GM19452 (cell line): ENCODE results near the gene C1GALT1.
"Not testable (repeated sequence)": the region's sequence is repeated elsewhere in the genome, so short reads cannot be mapped to it uniquely, and the experiment has no call there.

Experiments used
- ATAC-seq: cut with Tn5 transposase; IDR thresholded peaks from one replicate; pipeline ENCODE4 v1.9.1; 2021; ENCODE audit not compliant: unreplicated experiment

The C1GALT1 gene

DNA sequence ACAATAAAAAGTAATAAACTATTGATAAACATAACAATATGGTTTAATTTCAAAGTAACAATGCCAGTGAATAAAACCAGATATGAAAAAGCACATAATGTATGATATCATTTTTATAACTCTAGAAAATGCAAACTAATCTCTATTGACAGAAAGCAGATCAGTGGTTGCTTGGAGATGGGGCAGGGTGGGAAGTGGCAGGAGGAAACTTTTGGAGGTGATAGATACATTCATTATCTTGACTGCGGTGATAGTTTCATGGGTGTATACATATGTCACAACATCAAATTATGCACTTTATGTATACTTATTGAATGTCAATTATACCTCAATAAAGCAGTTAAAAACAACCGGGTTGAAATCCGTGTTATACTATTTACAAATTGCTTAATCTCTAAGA is 16.0 kb upstream of the C1GALT1 start:
- ATAC-seq, result no peak

- ATAC-seq, result no peak
Measured at GRCh38 chr7:7169296-7169695, 13.0 kb upstream of the C1GALT1 start.

GRCh38 chr7:7173956-7174632 is 8.2 kb upstream of the C1GALT1 start:
- ATAC-seq, result no peak

DNA sequence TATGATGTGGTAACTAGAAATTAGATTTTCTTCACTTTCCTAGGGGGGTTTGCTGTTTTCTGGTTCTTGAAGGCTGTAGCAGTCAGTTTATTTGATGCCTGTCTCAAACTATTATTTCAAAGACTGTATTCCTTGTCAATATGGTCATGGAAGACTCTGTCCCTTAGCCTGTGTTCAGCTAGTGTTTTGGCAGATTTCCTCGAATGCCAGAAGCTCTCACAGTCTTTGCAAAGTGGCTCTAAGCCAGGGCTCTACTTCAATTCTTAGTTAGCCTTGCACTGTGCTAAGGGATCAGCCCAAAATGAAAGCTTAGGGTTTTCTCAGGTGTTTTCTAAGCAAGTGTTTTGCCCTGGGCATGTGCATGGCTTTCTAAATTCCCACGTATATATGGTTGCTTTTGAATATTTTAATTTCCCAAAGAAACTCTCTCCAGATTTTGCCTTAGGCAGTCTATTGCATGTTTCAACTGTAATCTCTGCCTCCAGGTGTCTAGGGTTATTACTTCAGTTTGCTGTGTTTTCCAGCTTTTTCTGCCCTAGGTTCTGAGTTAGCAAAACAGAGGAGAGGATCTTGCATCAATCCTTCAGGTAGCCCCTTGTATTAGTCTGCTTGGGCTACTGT is 7.2 kb upstream of the C1GALT1 start:
- no peak for ATAC-seq

- no peak for ATAC-seq
Measured at GRCh38 chr7:7176406-7177043, 5.8 kb upstream of the C1GALT1 start.

- no peak for ATAC-seq
Measured at GRCh38 chr7:7177044-7177517, 5.3 kb upstream of the C1GALT1 start.

- no peak for ATAC-seq
Measured at GRCh38 chr7:7178081-7178480, 4.3 kb upstream of the C1GALT1 start.

DNA sequence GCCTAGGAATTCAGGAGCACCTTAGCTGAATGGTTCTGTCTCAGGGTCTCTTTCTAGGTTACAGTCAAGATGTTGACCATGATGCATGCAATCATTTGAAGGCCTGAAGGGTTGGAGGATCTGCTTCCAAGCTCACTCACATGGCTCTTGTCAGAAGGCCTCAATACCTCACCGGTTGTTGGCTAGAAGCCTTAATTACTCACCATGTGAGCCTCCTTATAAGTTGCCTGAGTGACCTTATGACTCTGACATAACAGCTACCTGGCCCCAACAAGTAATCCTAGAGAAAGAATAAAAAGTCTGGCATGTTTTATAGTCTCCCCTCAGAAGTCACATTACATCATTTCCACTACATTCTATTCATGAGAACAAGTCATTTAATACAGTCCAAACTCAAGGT is 3.4 kb upstream of the C1GALT1 start:
- no peak for ATAC-seq

GRCh38 chr7:7180725-7181449 is 1.5 kb upstream of the C1GALT1 start:
- no peak for ATAC-seq

GRCh38 chr7:7181519-7182155 is 707 bp upstream of the C1GALT1 start:
- ATAC-seq, result peak; percentile 39

DNA sequence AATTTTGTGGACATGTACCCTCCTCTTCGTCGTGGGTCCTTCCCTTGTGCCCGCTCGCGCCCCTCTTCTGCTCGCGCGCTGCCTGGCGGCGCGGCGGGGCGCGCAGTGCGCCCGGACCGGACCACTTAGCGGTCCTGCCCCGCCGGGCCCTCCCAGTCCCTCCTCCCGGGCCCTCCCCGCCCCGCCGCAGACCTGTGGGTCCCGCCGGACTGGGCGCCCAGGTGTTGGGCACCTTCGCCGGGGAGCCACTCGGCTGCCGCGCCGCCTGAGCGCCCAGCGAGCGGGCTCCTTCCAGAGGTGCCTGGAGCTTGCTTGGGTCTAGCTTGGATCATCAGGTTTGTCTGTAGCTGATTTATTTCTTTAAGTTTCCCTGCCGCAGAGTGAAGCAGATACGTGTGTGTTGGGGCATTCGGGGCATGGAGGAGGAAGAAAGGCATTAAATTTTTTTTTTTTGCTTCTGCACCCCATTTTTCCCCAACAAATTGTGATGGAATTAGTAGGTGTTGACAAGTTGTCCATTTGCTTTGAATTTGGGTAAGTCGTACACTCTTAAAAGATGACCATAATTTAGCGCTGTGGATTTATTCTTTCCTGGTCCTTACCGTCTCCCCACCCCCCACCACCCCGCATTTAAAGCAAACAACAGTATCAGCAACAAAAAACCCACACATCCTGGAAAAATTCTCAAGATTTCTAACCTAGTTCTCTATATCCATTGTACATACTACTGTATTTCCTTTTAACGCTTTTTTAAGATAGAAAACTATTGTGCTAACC is 905 bp downstream of the C1GALT1 start:
- ATAC-seq, result peak; percentile 23

DNA sequence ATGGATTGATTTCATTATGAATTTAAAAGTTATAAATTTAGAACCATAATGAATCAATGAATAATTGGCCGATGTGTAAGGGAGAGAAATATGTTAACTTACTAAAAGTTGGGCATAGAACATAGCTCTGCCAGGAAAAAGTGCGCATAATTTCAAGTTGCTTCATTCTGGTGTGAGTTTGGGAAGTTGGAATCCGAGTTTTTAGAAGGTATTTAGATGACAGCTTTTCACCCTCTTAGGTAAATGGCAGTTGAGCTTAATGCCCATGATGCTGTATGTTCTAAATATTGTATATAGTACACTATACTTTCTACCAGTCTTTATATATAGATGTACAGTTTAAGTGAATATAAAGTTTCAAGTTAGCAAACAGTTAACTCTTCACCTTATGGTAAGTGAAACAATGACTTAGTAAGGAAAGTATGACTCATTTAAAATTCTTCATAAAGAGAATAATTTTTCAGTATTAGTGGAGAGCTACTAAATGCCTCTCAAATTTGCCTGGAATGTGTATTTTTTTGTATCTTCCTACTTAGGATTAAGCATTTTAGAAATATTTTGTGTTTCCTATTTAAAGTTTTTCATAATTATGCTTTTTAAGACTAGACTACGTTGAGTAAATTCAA is 1.6 kb downstream of the C1GALT1 start:
- no peak for ATAC-seq

DNA sequence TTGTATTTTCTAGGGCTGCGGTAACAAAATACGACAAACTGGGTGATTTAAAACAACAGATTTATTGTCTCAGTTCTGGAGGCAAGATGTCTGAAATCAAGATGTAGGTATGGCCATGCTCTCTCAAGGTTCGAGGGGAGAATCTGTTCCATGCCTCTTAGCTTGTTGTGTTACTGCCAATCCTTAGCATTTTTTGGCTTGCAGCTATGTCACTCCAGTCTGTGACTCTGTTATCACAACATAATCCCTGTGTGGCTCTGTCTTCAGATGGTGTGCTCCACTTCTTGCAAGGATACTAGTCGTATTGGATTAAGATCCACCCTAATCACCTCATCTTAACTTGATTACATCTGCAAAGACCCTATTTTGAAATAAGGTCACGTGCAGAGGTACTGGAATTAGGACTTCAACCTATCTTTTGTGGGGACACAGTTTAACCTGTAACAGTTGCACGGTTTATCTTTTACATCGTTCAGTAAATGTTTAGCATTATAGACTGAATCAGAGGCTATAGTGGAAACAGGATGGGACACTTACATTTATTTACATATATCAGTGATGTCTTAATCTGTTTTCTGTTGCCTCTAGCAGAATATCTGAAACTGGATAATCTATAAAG is 3.1 kb downstream of the C1GALT1 start:
- no peak for ATAC-seq

- ATAC-seq, result no peak
Measured at GRCh38 chr7:7188091-7188490, 5.7 kb downstream of the C1GALT1 start.

- no peak for ATAC-seq
Measured at GRCh38 chr7:7188742-7189141, 6.4 kb downstream of the C1GALT1 start.

DNA sequence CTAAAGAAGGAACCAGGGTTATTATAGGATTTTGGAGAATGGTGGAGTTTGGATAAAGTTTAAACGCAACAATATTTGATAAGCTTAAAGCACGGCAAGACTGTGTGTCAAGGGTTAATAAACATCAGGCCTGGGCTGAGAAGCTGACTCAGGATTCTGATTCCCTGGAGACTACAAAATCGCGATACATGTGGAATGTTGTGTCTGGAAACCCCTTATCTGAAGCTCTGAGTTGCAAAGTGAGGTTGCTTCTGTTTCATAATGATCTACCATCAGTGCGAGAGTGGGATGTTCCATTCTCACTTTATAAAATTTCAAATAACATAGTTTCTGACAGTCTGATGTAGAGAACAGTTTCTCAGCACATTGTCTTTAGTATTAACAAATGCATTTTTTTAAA is 7.8 kb downstream of the C1GALT1 start:
- ATAC-seq, result no peak

DNA sequence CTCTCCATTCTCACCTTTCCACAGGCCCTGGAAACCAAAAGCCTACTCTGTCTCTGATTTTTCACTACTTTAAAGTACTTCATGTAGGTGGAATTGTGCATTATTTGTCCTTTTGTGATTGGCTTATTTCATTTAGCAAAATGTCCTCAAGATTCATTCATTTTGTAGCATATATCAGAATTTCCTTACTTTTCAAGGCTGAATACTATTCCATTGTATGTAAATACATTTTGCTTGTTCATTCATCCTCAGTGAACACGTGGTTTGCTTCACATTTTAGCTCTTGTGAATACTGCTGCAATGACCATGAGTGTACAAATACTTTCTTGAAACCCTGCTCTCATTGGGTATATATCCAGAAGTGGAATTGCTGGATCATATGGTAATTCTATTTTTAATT is 8.8 kb downstream of the C1GALT1 start:
- ATAC-seq, result no peak

DNA sequence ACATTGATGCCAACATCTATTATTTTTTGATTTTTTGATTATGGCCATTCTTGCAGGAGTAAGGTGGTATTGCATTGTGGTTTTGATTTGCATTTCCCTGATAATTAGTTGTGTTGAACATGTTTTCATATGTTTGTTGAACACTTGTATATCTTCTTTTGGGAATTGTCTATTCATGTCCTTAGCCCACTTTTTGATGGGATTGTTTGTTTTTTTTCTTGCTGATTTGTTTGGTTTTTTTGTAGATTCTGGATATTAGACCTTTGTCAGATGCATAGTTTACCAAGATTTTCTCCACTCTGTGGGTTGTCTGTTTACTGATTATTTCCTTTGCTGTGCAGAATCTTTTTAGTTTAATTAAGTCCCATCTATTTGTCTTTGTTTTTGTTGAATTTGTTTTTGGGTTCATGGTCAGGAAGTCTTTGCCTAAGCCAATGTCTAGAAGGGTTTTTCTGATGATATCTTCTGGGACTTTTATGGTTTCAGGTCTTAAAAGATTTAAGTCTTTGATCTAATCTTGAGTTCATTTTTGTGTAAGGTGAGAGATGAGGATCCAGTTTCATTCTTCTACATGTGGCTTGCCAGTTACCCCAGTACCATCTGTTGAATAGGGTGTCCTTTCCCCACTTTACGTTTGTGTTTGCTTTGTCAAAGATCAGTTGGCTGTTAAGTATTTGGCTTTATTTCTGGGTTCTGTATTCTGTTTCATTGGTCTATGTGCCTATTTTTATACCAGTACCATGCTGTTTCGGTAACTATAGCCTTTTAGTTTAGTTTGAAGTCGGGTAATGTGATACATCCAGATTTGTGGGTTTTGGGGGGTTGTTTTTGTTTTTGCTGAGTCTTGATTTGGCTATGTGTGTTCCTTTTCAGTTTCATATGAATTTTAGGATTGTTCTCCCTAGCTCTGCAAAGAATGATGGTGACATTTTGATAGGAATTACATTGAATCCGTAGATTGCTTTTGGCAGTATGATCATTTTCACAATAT is 10.7 kb downstream of the C1GALT1 start:
- ATAC-seq, result not testable (repeated sequence)
